Measurements from ENCODE around the gene MDM1.

The MDM1 gene

GRCh38 chr12:68279227-68280054 lies 52.7 kb downstream of the MDM1 start (continued):
- peak; percentile 61 for TF ChIP-seq FEZF1 (tag by site-specific recombination; IDR thresholded peaks at IDR 0.05)
- TF ChIP-seq, protein P1, sequence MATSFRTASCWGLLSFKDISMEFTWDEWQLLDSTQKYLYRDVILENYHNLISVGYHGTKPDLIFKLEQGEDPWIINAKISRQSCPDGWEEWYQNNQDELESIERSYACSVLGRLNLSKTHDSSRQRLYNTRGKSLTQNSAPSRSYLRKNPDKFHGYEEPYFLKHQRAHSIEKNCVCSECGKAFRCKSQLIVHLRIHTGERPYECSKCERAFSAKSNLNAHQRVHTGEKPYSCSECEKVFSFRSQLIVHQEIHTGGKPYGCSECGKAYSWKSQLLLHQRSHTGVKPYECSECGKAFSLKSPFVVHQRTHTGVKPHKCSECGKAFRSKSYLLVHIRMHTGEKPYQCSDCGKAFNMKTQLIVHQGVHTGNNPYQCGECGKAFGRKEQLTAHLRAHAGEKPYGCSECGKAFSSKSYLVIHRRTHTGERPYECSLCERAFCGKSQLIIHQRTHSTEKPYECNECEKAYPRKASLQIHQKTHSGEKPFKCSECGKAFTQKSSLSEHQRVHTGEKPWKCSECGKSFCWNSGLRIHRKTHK (tag by site-specific recombination; IDR thresholded peaks at IDR 0.05): no peak
- TF ChIP-seq ZNF776 (tag by site-specific recombination; IDR thresholded peaks at IDR 0.05; ENCODE audit: borderline replicate concordance): no peak
- TF ChIP-seq PRDM6 (tag by site-specific recombination; IDR thresholded peaks at IDR 0.05): peak; percentile 54
- no peak for TF ChIP-seq KLF16 (tag by site-specific recombination; IDR thresholded peaks at IDR 0.05)
- TF ChIP-seq EGR2 (tag by site-specific recombination; IDR thresholded peaks at IDR 0.05; ENCODE audit: low read depth): no peak
- TF ChIP-seq KLF17 (tag by site-specific recombination; IDR thresholded peaks at IDR 0.05): no peak
- TF ChIP-seq YY1 (tag by site-specific recombination; IDR thresholded peaks at IDR 0.05): no peak
- TF ChIP-seq, protein P2, sequence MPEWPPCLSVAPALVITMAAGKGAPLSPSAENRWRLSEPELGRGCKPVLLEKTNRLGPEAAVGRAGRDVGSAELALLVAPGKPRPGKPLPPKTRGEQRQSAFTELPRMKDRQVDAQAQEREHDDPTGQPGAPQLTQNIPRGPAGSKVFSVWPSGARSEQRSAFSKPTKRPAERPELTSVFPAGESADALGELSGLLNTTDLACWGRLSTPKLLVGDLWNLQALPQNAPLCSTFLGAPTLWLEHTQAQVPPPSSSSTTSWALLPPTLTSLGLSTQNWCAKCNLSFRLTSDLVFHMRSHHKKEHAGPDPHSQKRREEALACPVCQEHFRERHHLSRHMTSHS (tag by site-specific recombination; IDR thresholded peaks at IDR 0.05): no peak
- TF ChIP-seq ZNF19 (tag by site-specific recombination; IDR thresholded peaks at IDR 0.05; ENCODE audit: low read depth): no peak
- no peak for TF ChIP-seq KLF9 (tag by site-specific recombination; IDR thresholded peaks at IDR 0.05; ENCODE audit: low read depth)
- no peak for TF ChIP-seq ZNF701 (tag by site-specific recombination; IDR thresholded peaks at IDR 0.05)
- no peak for TF ChIP-seq ZNF274 (IDR thresholded peaks at IDR 0.05; ENCODE audit: low read length)
- TF ChIP-seq ZNF274 (tag by site-specific recombination; IDR thresholded peaks at IDR 0.05; ENCODE audit: borderline replicate concordance): no peak
- TF ChIP-seq ZNF146 (tag by site-specific recombination; IDR thresholded peaks at IDR 0.05): 0 out of 2 replicates have a peak, but pooled peaks have one; percentile 16
- TF ChIP-seq ZNF223 (tag by site-specific recombination; IDR thresholded peaks at IDR 0.05): no peak
- no peak for TF ChIP-seq KLF7 (tag by site-specific recombination; IDR thresholded peaks at IDR 0.05; ENCODE audit: borderline replicate concordance)
- TF ChIP-seq ZNF335 (tag by site-specific recombination; conservative IDR thresholded peaks at IDR 0.05): peak; percentile 53; the same call in 1 of the 2 replicates
- no peak for TF ChIP-seq ZNF837 (tag by site-specific recombination; IDR thresholded peaks at IDR 0.05)
- no peak for TF ChIP-seq ZNF114 (tag by site-specific recombination; IDR thresholded peaks at IDR 0.05)
- TF ChIP-seq ZXDB (tag by site-specific recombination; IDR thresholded peaks at IDR 0.05): peak; percentile 51; the same call in 1 of the 2 replicates
- TF ChIP-seq, protein P3, sequence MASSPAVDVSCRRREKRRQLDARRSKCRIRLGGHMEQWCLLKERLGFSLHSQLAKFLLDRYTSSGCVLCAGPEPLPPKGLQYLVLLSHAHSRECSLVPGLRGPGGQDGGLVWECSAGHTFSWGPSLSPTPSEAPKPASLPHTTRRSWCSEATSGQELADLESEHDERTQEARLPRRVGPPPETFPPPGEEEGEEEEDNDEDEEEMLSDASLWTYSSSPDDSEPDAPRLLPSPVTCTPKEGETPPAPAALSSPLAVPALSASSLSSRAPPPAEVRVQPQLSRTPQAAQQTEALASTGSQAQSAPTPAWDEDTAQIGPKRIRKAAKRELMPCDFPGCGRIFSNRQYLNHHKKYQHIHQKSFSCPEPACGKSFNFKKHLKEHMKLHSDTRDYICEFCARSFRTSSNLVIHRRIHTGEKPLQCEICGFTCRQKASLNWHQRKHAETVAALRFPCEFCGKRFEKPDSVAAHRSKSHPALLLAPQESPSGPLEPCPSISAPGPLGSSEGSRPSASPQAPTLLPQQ (tag by site-specific recombination; IDR thresholded peaks at IDR 0.05): peak; percentile 18; the same call in 1 of the 2 replicates
- TF ChIP-seq SETDB1 (IDR thresholded peaks at IDR 0.05; ENCODE audit: insufficient read length, low read length): no peak
- TF ChIP-seq, protein P4, sequence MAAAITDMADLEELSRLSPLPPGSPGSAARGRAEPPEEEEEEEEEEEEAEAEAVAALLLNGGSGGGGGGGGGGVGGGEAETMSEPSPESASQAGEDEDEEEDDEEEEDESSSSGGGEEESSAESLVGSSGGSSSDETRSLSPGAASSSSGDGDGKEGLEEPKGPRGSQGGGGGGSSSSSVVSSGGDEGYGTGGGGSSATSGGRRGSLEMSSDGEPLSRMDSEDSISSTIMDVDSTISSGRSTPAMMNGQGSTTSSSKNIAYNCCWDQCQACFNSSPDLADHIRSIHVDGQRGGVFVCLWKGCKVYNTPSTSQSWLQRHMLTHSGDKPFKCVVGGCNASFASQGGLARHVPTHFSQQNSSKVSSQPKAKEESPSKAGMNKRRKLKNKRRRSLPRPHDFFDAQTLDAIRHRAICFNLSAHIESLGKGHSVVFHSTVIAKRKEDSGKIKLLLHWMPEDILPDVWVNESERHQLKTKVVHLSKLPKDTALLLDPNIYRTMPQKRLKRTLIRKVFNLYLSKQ (tag by site-specific recombination; IDR thresholded peaks at IDR 0.05; ENCODE audit: borderline replicate concordance): no peak
- TF ChIP-seq SCRT1 (tag by site-specific recombination; IDR thresholded peaks at IDR 0.05; ENCODE audit: borderline replicate concordance): no peak
- no peak for TF ChIP-seq ZNF830 (tag by site-specific recombination; IDR thresholded peaks at IDR 0.05; ENCODE audit: low read depth)
- TF ChIP-seq ZNF76 (tag by site-specific recombination; IDR thresholded peaks at IDR 0.05; ENCODE audit: borderline replicate concordance, low read depth): no peak
- 0 out of 2 replicates have a peak, but pooled peaks have one; percentile 4 for TF ChIP-seq GFI1B (tag by site-specific recombination; IDR thresholded peaks at IDR 0.05)
- TF ChIP-seq, protein P5, sequence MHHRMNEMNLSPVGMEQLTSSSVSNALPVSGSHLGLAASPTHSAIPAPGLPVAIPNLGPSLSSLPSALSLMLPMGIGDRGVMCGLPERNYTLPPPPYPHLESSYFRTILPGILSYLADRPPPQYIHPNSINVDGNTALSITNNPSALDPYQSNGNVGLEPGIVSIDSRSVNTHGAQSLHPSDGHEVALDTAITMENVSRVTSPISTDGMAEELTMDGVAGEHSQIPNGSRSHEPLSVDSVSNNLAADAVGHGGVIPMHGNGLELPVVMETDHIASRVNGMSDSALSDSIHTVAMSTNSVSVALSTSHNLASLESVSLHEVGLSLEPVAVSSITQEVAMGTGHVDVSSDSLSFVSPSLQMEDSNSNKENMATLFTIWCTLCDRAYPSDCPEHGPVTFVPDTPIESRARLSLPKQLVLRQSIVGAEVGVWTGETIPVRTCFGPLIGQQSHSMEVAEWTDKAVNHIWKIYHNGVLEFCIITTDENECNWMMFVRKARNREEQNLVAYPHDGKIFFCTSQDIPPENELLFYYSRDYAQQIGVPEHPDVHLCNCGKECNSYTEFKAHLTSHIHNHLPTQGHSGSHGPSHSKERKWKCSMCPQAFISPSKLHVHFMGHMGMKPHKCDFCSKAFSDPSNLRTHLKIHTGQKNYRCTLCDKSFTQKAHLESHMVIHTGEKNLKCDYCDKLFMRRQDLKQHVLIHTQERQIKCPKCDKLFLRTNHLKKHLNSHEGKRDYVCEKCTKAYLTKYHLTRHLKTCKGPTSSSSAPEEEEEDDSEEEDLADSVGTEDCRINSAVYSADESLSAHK (tag by site-specific recombination; IDR thresholded peaks at IDR 0.05): no peak

Data from HEK293 (cell line).